HepG2 (cell line): ENCODE measurements around the gene DCDC2. TPM values are rescaled to one million over a fixed set of nuclear protein-coding genes. Genes with fewer than 3 reads are reported as not detected.

Experiments used
- IRX3 ChIP-seq: sonication (generic); formaldehyde crosslinking; IDR thresholded peaks from 2 replicates; pipeline ENCODE4 v1.8.1; 2023; ENCODE audit warnings: mild to moderate bottlenecking, low read depth, missing genetic modification reagents, borderline replicate concordance
- MNT ChIP-seq: fragments of 450-650 bp; IDR thresholded peaks from 2 replicates; pipeline ENCODE4 v1.6.1; 2016
- NFE2 ChIP-seq: sonication (generic); formaldehyde crosslinking; IDR thresholded peaks from 2 replicates; pipeline ENCODE4 v1.4.0; 2020; ENCODE audit warnings: missing genetic modification reagents
- SRF ChIP-seq: IDR thresholded peaks from 2 replicates; pipeline ENCODE4 v1.6.1; 2011; ENCODE audit warnings: mild to moderate bottlenecking, low read depth, low read length, moderate library complexity
- TGIF2 ChIP-seq: IDR thresholded peaks from 2 replicates; pipeline ENCODE4 v1.6.1; 2016; ENCODE audit warnings: control low read depth, missing compliant biosample characterization
- ZFYVE20 ChIP-seq: sonication (generic); formaldehyde crosslinking; IDR thresholded peaks from 2 replicates; pipeline ENCODE4 v1.8.0; 2023; ENCODE audit warnings: low read depth, mild to moderate bottlenecking, moderate library complexity, missing genetic modification reagents, borderline replicate concordance
- ZNF331 ChIP-seq: sonication (generic); formaldehyde crosslinking; IDR thresholded peaks from 2 replicates; pipeline ENCODE4 v1.4.0; 2020; ENCODE audit warnings: missing genetic modification reagents
- ZNF550 ChIP-seq: sonication (generic); formaldehyde crosslinking; IDR thresholded peaks from 2 replicates; pipeline ENCODE4 v1.4.0; 2020; ENCODE audit warnings: mild to moderate bottlenecking, missing genetic modification reagents, borderline replicate concordance
- ZNF75D ChIP-seq: sonication (generic); formaldehyde crosslinking; IDR thresholded peaks from 2 replicates; pipeline ENCODE4 v1.8.1; 2023; ENCODE audit warnings: missing genetic modification reagents, mild to moderate bottlenecking, borderline replicate concordance
- ZNF792 ChIP-seq: IDR thresholded peaks from 2 replicates; pipeline ENCODE4 v1.6.1; 2016
- ZNF83 ChIP-seq: sonication (generic); formaldehyde crosslinking; IDR thresholded peaks from 2 replicates; pipeline ENCODE4 v1.4.0; 2020; ENCODE audit warnings: missing genetic modification reagents, mild to moderate bottlenecking, borderline replicate concordance
- polyA plus RNA-seq, 8 experiments: library from polyadenylated mRNA; depleted of rRNA in 3 of 8; stranded (reverse) in 7 of 8; unstranded in 1 of 8; fragments of >200 nt; fragmentation: Illumina TruSeq in 4 of 8; extraction: Trizol in 4 of 8; gene quantifications; 2 replicates each; pipeline versions ENCODE4 v1.2.1 to v1.2.3, GENCODE V29; 2011 to 2016; ENCODE audit warnings: low read depth in 4 of 8, missing spikeins in 1 of 8, mixed read lengths in 1 of 8; ENCODE audit not compliant: insufficient read depth in 1 of 8
- total RNA-seq, 5 experiments: library from RNA; depleted of rRNA; stranded (reverse); fragments of >200 nt; fragmentation: Illumina TruSeq; extraction: Trizol; gene quantifications; 2 replicates each; pipeline ENCODE4 v1.2.3, GENCODE V29; 2016; ENCODE audit warnings: low read depth in 1 of 5
- TF ChIP-seq, protein P1 (sequence below): sonication (generic); formaldehyde crosslinking; IDR thresholded peaks from 2 replicates; pipeline ENCODE4 v1.5.0; 2020; ENCODE audit warnings: mild to moderate bottlenecking, missing genetic modification reagents, borderline replicate concordance
- TF ChIP-seq, protein P2 (sequence below): sonication (generic); formaldehyde crosslinking; conservative IDR thresholded peaks from 2 replicates; pipeline ENCODE4 v1.4.0; 2020; ENCODE audit warnings: missing genetic modification reagents
- TF ChIP-seq, protein P3 (sequence below): IDR thresholded peaks from 2 replicates; pipeline ENCODE4 v1.6.1; 2016; ENCODE audit warnings: control low read depth
- TF ChIP-seq, protein P4 (sequence below): sonication (generic); formaldehyde crosslinking; IDR thresholded peaks from 2 replicates; pipeline ENCODE4 v1.5.0; 2020; ENCODE audit warnings: mild to moderate bottlenecking, missing genetic modification reagents
- TF ChIP-seq, protein P5 (sequence below): sonication (generic); formaldehyde crosslinking; IDR thresholded peaks from 2 replicates; pipeline ENCODE4 v1.8.1; 2023; ENCODE audit warnings: mild to moderate bottlenecking, moderate library complexity, missing genetic modification reagents

DCDC2 gene
- total and polyA plus RNA-seq, 2 of the 13 experiments (the other 11 are each of a cell fraction or from before 2014, with no cell fraction given): 9.0 to 36.2 TPM

DNA sequence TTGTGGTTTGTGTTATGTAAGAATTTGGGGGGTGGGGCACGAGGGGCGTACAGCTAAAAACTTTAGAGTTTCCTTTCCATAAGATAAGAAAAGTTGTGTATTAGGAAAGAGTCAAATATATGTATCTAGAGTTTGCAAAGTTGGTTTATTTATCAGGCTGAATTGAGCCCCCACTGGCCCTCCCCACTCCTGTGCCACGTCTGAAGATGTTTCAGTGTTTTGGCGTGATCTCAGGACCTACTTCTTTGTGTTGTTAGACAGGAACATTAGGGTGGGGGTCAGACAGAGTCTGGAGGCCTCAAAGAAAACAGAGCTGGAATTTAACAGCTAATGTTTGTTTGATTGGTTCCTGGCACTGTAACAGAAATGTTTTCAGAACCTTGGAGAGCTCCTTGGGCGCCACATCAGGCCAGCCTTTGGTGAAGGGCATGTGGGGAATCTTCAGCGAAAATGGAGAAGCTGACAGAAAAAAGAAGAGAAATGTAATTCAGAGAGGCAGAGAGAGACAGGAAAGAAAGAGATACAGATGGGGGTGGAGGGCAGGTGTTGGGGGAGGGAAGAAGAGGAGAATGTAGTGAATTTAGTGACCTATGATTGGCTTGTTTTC lies 231.2 kb downstream of the DCDC2 start (continued):
- no peak; the same call in 1 of the 2 replicates for TF ChIP-seq ZNF550
- TF ChIP-seq ZNF75D (CRISPR knock-in tag): no peak
- TF ChIP-seq NFE2 (CRISPR knock-in tag): no peak
- TF ChIP-seq, protein P1, sequence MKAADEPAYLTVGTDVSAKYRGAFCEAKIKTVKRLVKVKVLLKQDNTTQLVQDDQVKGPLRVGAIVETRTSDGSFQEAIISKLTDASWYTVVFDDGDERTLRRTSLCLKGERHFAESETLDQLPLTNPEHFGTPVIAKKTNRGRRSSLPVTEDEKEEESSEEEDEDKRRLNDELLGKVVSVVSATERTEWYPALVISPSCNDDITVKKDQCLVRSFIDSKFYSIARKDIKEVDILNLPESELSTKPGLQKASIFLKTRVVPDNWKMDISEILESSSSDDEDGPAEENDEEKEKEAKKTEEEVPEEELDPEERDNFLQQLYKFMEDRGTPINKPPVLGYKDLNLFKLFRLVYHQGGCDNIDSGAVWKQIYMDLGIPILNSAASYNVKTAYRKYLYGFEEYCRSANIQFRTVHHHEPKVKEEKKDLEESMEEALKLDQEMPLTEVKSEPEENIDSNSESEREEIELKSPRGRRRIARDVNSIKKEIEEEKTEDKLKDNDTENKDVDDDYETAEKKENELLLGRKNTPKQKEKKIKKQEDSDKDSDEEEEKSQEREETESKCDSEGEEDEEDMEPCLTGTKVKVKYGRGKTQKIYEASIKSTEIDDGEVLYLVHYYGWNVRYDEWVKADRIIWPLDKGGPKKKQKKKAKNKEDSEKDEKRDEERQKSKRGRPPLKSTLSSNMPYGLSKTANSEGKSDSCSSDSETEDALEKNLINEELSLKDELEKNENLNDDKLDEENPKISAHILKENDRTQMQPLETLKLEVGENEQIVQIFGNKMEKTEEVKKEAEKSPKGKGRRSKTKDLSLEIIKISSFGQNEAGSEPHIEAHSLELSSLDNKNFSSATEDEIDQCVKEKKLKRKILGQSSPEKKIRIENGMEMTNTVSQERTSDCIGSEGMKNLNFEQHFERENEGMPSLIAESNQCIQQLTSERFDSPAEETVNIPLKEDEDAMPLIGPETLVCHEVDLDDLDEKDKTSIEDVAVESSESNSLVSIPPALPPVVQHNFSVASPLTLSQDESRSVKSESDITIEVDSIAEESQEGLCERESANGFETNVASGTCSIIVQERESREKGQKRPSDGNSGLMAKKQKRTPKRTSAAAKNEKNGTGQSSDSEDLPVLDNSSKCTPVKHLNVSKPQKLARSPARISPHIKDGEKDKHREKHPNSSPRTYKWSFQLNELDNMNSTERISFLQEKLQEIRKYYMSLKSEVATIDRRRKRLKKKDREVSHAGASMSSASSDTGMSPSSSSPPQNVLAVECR (CRISPR knock-in tag): peak; percentile 59; the same call in 1 of the 2 replicates
- TF ChIP-seq TGIF2 (CRISPR knock-in tag): peak; percentile 88
- TF ChIP-seq ZNF331 (CRISPR knock-in tag): peak; percentile 94
- TF ChIP-seq, protein P2, sequence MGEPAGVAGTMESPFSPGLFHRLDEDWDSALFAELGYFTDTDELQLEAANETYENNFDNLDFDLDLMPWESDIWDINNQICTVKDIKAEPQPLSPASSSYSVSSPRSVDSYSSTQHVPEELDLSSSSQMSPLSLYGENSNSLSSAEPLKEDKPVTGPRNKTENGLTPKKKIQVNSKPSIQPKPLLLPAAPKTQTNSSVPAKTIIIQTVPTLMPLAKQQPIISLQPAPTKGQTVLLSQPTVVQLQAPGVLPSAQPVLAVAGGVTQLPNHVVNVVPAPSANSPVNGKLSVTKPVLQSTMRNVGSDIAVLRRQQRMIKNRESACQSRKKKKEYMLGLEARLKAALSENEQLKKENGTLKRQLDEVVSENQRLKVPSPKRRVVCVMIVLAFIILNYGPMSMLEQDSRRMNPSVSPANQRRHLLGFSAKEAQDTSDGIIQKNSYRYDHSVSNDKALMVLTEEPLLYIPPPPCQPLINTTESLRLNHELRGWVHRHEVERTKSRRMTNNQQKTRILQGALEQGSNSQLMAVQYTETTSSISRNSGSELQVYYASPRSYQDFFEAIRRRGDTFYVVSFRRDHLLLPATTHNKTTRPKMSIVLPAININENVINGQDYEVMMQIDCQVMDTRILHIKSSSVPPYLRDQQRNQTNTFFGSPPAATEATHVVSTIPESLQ: peak; percentile 99
- TF ChIP-seq, protein P3, sequence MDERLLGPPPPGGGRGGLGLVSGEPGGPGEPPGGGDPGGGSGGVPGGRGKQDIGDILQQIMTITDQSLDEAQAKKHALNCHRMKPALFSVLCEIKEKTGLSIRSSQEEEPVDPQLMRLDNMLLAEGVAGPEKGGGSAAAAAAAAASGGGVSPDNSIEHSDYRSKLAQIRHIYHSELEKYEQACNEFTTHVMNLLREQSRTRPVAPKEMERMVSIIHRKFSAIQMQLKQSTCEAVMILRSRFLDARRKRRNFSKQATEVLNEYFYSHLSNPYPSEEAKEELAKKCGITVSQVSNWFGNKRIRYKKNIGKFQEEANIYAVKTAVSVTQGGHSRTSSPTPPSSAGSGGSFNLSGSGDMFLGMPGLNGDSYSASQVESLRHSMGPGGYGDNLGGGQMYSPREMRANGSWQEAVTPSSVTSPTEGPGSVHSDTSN (CRISPR knock-in tag): no peak
- no peak for TF ChIP-seq MNT
- TF ChIP-seq, protein P4, sequence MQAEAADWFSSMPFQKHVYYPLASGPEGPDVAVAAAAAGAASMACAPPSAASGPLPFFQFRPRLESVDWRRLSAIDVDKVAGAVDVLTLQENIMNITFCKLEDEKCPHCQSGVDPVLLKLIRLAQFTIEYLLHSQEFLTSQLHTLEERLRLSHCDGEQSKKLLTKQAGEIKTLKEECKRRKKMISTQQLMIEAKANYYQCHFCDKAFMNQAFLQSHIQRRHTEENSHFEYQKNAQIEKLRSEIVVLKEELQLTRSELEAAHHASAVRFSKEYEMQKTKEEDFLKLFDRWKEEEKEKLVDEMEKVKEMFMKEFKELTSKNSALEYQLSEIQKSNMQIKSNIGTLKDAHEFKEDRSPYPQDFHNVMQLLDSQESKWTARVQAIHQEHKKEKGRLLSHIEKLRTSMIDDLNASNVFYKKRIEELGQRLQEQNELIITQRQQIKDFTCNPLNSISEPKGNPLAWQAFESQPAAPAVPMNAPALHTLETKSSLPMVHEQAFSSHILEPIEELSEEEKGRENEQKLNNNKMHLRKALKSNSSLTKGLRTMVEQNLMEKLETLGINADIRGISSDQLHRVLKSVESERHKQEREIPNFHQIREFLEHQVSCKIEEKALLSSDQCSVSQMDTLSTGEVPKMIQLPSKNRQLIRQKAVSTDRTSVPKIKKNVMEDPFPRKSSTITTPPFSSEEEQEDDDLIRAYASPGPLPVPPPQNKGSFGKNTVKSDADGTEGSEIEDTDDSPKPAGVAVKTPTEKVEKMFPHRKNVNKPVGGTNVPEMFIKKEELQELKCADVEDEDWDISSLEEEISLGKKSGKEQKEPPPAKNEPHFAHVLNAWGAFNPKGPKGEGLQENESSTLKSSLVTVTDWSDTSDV (CRISPR knock-in tag): no peak
- TF ChIP-seq ZNF83: peak; percentile 88; the same call in 1 of the 2 replicates
- no peak for TF ChIP-seq SRF
- peak; percentile 94 for TF ChIP-seq ZNF792 (CRISPR knock-in tag)
- TF ChIP-seq IRX3 (CRISPR knock-in tag): peak; percentile 85
- TF ChIP-seq, protein P5, sequence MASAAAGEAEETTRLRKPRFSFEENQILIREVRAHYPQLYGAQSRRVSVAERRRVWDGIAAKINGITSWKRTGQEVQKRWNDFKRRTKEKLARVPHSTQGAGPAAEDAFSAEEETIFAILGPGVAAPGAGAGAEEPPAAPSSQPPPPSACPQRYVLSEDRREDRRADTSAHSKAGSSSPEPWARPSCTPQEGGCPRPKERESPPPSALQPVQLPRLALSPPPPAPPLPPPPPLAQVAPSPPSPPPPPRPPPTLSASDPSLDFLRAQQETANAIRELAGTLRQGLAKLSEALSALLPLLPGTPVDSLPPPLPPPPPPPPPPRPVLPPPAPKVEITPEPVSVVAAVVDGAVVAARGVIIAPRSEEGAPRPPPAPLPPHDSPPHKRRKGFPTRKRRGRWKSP: peak; percentile 69; the same call in 1 of the 2 replicates
- no peak for TF ChIP-seq ZFYVE20
